Natural killer cell (primary cell): ENCODE measurements around the gene DDX3X. TPM values are rescaled to one million over a fixed set of nuclear protein-coding genes. Genes with fewer than 3 reads are reported as not detected.
"Not testable (repeated sequence)": the region's sequence is repeated elsewhere in the genome, so short reads cannot be mapped to it uniquely, and the experiment has no call there.

Experiments used
- ATAC-seq, 3 donors: fragments of 150-1000 bp in 2 of 3; fragments of 200-7000 bp in 1 of 3; cut with Tn5 transposase; 1 replicate in 1 of 3; 2 replicates in 2 of 3; pipeline ENCODE4 v1.10.0; 2021; ENCODE audit warnings: mild to moderate bottlenecking in 2 of 3, moderate library complexity in 2 of 3
- DNase-seq, 2 donors: peaks; one replicate each; pipeline versions ENCODE4 v3.0.0 to v3.0.0-alpha.2; 2013 to 2021; ENCODE audit warnings: mixed read lengths in 1 of 2
- H3K27ac ChIP-seq: one replicate; pipeline ENCODE4 v1.5.1; 2013; ENCODE audit warnings: mild to moderate bottlenecking, low read length
- H3K27me3 ChIP-seq: one replicate; pipeline ENCODE4 v1.6.1; 2013; ENCODE audit warnings: low read length; ENCODE audit not compliant: control insufficient read depth, insufficient read depth
- H3K36me3 ChIP-seq: one replicate; pipeline ENCODE4 v1.6.1; 2013; ENCODE audit warnings: low read length; ENCODE audit not compliant: control insufficient read depth, insufficient read depth
- H3K4me1 ChIP-seq: one replicate; pipeline ENCODE4 v1.6.1; 2013; ENCODE audit warnings: low read length; ENCODE audit not compliant: control insufficient read depth, insufficient read depth
- H3K4me3 ChIP-seq: one replicate; pipeline ENCODE4 v1.5.1; 2013; ENCODE audit warnings: low read length
- H3K9me3 ChIP-seq: one replicate; pipeline ENCODE4 v1.6.1; 2013; ENCODE audit warnings: low read length; ENCODE audit not compliant: control insufficient read depth, insufficient read depth
- H3K27ac Mint-ChIP-seq, 2 donors: one replicate each; pipeline ENCODE4 v1.8.0; 2022; ENCODE audit warnings: mild to moderate bottlenecking in 2 of 2, mixed read lengths in 2 of 2, moderate library complexity in 1 of 2
- H3K27me3 Mint-ChIP-seq, 2 donors: one replicate each; pipeline ENCODE4 v1.8.0; 2022; ENCODE audit warnings: low read depth in 2 of 2, mixed read lengths in 2 of 2
- H3K36me3 Mint-ChIP-seq: one replicate; pipeline ENCODE4 v1.8.0; 2022; ENCODE audit warnings: mixed read lengths
- H3K4me1 Mint-ChIP-seq, 2 donors: one replicate each; pipeline ENCODE4 v1.8.0; 2022; ENCODE audit warnings: mixed read lengths in 2 of 2
- H3K4me3 Mint-ChIP-seq: one replicate; pipeline ENCODE4 v1.8.0; 2022; ENCODE audit warnings: mild to moderate bottlenecking, moderate library complexity, mixed read lengths
- H3K9me3 Mint-ChIP-seq, 2 donors: one replicate each; pipeline ENCODE4 v1.8.0; 2022; ENCODE audit warnings: mixed read lengths in 2 of 2
- CTCF ChIP-seq: fragments of 200-600 bp; IDR thresholded peaks from one replicate; pipeline ENCODE4 v1.8.0; 2022; ENCODE audit warnings: antibody characterized with exemption
- WGBS: methylation state at CpG from one replicate; pipeline ENCODE4 v1.1.7; 2013; ENCODE audit warnings: missing lambda C conversion rate; ENCODE audit not compliant: insufficient coverage; 5-methylcytosine and 5-hydroxymethylcytosine counted together
- intact Hi-C: fragments of 100-400 bp; cut with micrococcal nuclease; formaldehyde crosslinking; loops from one replicate; pipeline ENCODE4 v1.14.2; 2022
- total RNA-seq, 4 donors: library from RNA; stranded (reverse); fragments of 120-200 nt in 1 of 4; gene quantifications; one replicate each; pipeline versions ENCODE4 v1.2.3 to v1.2.4, GENCODE V29; 2013 to 2022

The DDX3X gene
- total RNA-seq, result 1,000 to 10,000 TPM in 2 of 3 donors, 100 to 1,000 TPM in 1; 695 to 1,297 (median 1,054) TPM
- total RNA-seq (2013), result 591 TPM

GRCh38 chrX:41333744-41334362, at the start of gene DDX3X:
TSS of gene DDX3X (plus strand) at chrX:41334162. CDS start at chrX:41334253, 91 bp downstream.
- H3K36me3 Mint-ChIP-seq, result no peaks in the 10 kb centered on the region
- Histone ChIP-seq H3K4me3 (peak within 1 kb of the TSS; percentile 100), H3K27me3 (no peaks in the 10 kb centered on the region), H3K36me3 (peaks cover 4% of the 10 kb centered on the region), H3K9me3 (no peaks in the 10 kb centered on the region), H3K4me1 (peaks cover 23% of the 10 kb centered on the region), H3K27ac (peak within 1 kb of the TSS; percentile 99)
- H3K4me3 Mint-ChIP-seq, result peak within 1 kb of the TSS; percentile 100
- TF ChIP-seq CTCF, result no peak
- intact Hi-C loops, result loop anchor here (2.0 to 10.0 kb wide), 6 partner anchors 108 to 687 kb away; partner anchors contain the start of genes CXorf38, MED14 and USP9X
- DNase-seq, result peak; percentile 80 to 91
- H3K9me3 Mint-ChIP-seq, result no peaks in the 10 kb centered on the region
- peak within 1 kb of the TSS; percentile 98 to 100 for H3K27ac Mint-ChIP-seq
- no peaks in the 10 kb centered on the region for H3K27me3 Mint-ChIP-seq
- WGBS, result under 1% methylated on average over 47 of the region's 47 CpGs
- H3K4me1 Mint-ChIP-seq, result peaks cover 53 to 80% of the 10 kb centered on the region in 2 donors
- ATAC-seq, result peak; percentile 54 to 77 (median 65)

- H3K4me3 Mint-ChIP-seq, H3K27me3 Mint-ChIP-seq, H3K36me3 Mint-ChIP-seq, DNase-seq, H3K4me1 ChIP-seq, H3K9me3 ChIP-seq, H3K27ac Mint-ChIP-seq, H3K4me3 ChIP-seq, H3K36me3 ChIP-seq, H3K27me3 ChIP-seq, ATAC-seq, H3K4me1 Mint-ChIP-seq, H3K27ac ChIP-seq, H3K9me3 Mint-ChIP-seq, intact Hi-C loops: not testable (repeated sequence)
- 89% methylated on average over 21 of the region's 21 CpGs for WGBS
Observed at GRCh38 chrX:41285928-41286327, 48.0 kb upstream of the DDX3X start.

GRCh38 chrX:41288641-41289040, 45.3 kb upstream of the DDX3X start:
- no peak for TF ChIP-seq CTCF
- no peaks in the 10 kb centered on the region for H3K36me3 Mint-ChIP-seq
- H3K9me3 ChIP-seq, result peaks cover 2% of the 10 kb centered on the region
- intact Hi-C loops, result no loop called here
- no peaks in the 10 kb centered on the region for H3K27me3 Mint-ChIP-seq
- ATAC-seq (no peak), DNase-seq (no peak)
- H3K4me1 ChIP-seq, result no peaks in the 10 kb centered on the region
- no peak overlapping the region for H3K4me3 Mint-ChIP-seq
- H3K27me3 ChIP-seq, result no peaks in the 10 kb centered on the region
- no peak overlapping the region for H3K27ac ChIP-seq
- no peak overlapping the region for H3K4me3 ChIP-seq
- 97% methylated on average over 6 of the region's 6 CpGs for WGBS
- no peaks in the 10 kb centered on the region for H3K36me3 ChIP-seq
- no peaks in the 10 kb centered on the region for H3K4me1 Mint-ChIP-seq
- no peaks in the 10 kb centered on the region for H3K9me3 Mint-ChIP-seq
- H3K27ac Mint-ChIP-seq, result no peak overlapping the region

GRCh38 chrX:41289095-41289494, 44.9 kb upstream of the DDX3X start:
- intact Hi-C loops, result no loop called here
- Histone ChIP-seq H3K27me3 (no peaks in the 10 kb centered on the region), H3K36me3 (no peaks in the 10 kb centered on the region), H3K27ac (no peak overlapping the region), H3K9me3 (peaks cover 2% of the 10 kb centered on the region), H3K4me1 (no peaks in the 10 kb centered on the region), H3K4me3 (no peak overlapping the region)
- no peak overlapping the region for H3K27ac Mint-ChIP-seq
- no peak for TF ChIP-seq CTCF
- H3K4me3 Mint-ChIP-seq, result no peak overlapping the region
- H3K9me3 Mint-ChIP-seq, result no peaks in the 10 kb centered on the region
- ATAC-seq (no peak), DNase-seq (no peak)
- no peaks in the 10 kb centered on the region for H3K4me1 Mint-ChIP-seq
- no CpG with 5 or more reads among the region's 3 CpGs for WGBS
- no peaks in the 10 kb centered on the region for H3K27me3 Mint-ChIP-seq
- no peaks in the 10 kb centered on the region for H3K36me3 Mint-ChIP-seq
